Fibroblast of mammary gland (primary cell): ENCODE measurements around the gene GLYATL1B.
A peak's percentile ranks its signal among the peaks of the same experiment; 100 is the strongest.
"Not testable (repeated sequence)": the region's sequence is repeated elsewhere in the genome, so short reads cannot be mapped to it uniquely, and the experiment has no call there.

Experiments
- DNase-seq: peaks from one replicate; pipeline ENCODE4 v3.0.0-alpha.2; 2010; ENCODE audit warnings: low read depth
- H3K4me3 ChIP-seq: 2 replicates; pipeline ENCODE4 v1.5.1; 2011; ENCODE audit warnings: low read depth, mild to moderate bottlenecking, low read length, moderate library complexity; ENCODE audit not compliant: control insufficient read depth
- TF ChIP-seq, protein P1 (sequence below): conservative IDR thresholded peaks from 2 replicates; pipeline ENCODE4 v1.5.1; 2011; ENCODE audit warnings: low read depth, low read length, inconsistent platforms; ENCODE audit not compliant: control insufficient read depth, insufficient read depth

GLYATL1B gene, protein sequence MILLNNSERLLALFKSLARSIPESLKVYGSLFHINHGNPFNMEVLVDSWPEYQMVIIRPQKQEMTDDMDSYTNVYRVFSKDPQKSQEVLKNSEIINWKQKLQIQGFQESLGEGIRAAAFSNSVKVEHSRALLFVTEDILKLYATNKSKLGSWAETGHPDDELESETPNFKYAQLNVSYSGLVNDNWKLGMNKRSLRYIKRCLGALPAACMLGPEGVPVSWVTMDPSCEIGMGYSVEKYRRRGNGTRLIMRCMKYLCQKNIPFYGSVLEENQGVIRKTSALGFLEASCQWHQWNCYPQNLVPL

GRCh38 chr11:59086007-59086406, at the start of gene GLYATL1B:
TSS of gene GLYATL1B (plus strand) at chr11:59086307. CDS start at chr11:59086307, 0 bp downstream.
- DNase-seq, H3K4me3 ChIP-seq: not testable (repeated sequence)

- DNase-seq, result not testable (repeated sequence)
Observed at GRCh38 chr11:59036542-59036941, 49.6 kb upstream of the GLYATL1B start.

GRCh38 chr11:59037434-59037833, 48.7 kb upstream of the GLYATL1B start:
- DNase-seq, H3K4me3 ChIP-seq: not testable (repeated sequence)

More at GRCh38 chr11:59036542-59036941, 49.6 kb upstream of the GLYATL1B start:
- H3K4me3 ChIP-seq, result not testable (repeated sequence)

DNA sequence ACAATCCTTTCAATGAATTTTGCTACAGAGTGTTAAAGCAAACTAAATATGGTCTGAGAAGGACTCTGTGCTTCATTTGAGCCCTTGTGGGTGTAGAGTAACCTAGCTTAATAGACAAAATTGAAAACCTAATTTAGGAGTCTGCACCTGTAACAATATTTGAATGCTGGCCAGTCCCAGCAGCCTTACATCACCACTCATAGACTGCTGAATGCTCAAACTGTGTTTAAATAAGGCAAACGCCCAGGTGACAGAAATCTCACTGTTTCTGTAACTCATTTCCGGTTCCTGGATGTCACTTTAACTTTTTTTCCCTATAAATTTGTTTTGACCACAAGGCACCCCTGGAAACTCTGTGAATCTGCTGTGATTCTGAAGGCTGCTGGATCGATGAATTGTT, 45.5 kb upstream of the GLYATL1B start:
- no peak overlapping the region for H3K4me3 ChIP-seq
- DNase-seq, result no peak
- TF ChIP-seq, protein P1, sequence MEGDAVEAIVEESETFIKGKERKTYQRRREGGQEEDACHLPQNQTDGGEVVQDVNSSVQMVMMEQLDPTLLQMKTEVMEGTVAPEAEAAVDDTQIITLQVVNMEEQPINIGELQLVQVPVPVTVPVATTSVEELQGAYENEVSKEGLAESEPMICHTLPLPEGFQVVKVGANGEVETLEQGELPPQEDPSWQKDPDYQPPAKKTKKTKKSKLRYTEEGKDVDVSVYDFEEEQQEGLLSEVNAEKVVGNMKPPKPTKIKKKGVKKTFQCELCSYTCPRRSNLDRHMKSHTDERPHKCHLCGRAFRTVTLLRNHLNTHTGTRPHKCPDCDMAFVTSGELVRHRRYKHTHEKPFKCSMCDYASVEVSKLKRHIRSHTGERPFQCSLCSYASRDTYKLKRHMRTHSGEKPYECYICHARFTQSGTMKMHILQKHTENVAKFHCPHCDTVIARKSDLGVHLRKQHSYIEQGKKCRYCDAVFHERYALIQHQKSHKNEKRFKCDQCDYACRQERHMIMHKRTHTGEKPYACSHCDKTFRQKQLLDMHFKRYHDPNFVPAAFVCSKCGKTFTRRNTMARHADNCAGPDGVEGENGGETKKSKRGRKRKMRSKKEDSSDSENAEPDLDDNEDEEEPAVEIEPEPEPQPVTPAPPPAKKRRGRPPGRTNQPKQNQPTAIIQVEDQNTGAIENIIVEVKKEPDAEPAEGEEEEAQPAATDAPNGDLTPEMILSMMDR, result no peak

- H3K4me3 ChIP-seq, DNase-seq: not testable (repeated sequence)
Observed at GRCh38 chr11:59051383-59051782, 34.7 kb upstream of the GLYATL1B start.

DNA sequence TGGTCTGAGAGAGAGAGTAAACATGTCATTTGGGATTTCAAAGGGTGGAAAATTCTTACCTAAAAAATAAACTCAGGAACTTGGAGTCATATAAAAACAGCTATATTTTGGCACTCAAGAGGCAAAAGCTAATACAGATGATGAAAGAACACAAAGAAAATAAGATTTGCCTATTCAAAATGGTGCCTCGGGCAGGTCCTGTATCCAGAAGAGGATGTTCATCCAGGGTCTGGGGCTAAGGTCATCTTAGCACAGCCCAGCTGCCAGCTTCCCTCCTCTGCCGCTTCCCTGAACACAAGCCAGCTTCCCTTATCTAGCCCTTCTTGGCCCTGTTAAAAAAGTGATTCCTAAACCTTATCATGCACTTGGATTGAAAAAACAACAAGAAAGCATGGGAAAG, 33.8 kb upstream of the GLYATL1B start:
- H3K4me3 ChIP-seq, DNase-seq: not testable (repeated sequence)

DNA sequence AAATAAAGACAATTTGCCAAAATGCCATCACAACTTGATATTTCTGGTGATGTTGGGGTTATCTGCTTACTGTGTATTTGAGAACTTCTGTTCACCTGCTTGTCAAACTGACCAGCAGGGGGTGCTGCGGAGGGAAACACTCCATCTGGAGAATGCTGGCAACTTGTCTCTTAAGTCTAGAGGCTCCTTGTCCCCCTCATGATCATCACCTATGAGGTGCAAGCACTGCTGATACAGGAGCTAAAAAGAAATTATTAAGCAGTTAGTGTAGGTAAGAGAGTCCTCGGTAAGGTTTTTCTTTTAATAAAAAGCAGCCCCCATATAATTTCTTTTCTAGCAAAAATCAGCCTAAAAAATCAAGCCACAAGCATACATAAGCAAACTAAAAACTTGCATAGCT, 32.7 kb upstream of the GLYATL1B start:
- TF ChIP-seq, protein P1, result peak; percentile 71
- DNase-seq, result peak; percentile 57
- H3K4me3 ChIP-seq, result no peak overlapping the region

DNA sequence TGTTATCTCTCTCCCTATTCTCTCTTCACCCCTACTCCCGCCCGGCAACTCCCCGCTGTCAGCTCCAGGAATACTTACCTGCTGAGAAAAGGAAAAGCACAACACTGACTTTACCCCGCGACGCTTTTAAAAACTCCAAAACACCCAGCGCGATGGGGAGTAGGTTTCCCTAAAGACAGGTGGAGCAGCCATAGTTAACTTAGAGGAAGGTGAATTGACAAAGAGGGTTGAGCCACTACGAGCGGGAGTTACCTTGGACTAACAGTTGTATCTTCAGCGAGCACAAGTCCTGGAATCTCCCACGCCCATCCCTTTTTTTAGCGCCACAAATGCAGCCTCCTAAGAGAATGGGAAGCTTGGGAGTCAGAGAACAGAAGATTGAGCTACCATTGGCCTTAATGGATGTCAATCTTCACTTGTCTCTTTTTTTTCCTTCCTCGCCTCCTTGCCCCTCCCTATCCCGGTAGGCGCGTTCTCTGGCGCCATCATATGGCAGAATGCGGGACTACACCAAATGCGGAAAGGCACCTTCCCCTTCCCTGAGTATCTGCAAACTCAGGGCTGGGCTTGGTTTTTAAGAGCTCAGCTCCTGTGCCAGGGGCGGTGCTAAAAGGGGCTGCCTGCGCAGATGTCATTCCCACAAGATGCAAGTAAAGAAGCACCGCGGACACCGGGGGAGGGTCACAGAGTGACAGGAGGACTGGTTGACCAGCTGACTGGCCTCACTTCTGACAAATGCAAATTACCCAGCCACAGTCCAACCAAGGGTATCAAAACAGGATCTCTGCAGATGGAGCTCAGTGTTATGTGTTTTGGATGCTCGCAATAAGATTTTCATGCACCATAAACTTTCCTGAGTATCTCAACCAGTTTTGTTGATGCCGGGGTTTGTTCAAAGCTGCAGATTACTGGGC, 27.7 kb upstream of the GLYATL1B start:
- peak; percentile 95 for DNase-seq
- H3K4me3 ChIP-seq, result peak overlapping the region; percentile 7
- TF ChIP-seq, protein P1, result peak; percentile 86

GRCh38 chr11:59060096-59060495, 26.0 kb upstream of the GLYATL1B start:
- not testable (repeated sequence) for H3K4me3 ChIP-seq

More at GRCh38 chr11:59060096-59060495, 26.0 kb upstream of the GLYATL1B start:
- DNase-seq, result peak; percentile 22
